HCT116 (cell line): ENCODE data around the gene HOTAIR.

Experiments used
- POLR2A ChIP-seq: IDR thresholded peaks from 2 replicates; pipeline ENCODE4 v1.7.0; 2011; ENCODE audit warnings: borderline replicate concordance; ENCODE audit not compliant: insufficient read depth, insufficient read length; ENCODE audit errors: extremely low read depth
- POLR2AphosphoS5 ChIP-seq: IDR thresholded peaks from 2 replicates; pipeline ENCODE4 v1.6.1; 2011; ENCODE audit warnings: mild to moderate bottlenecking, low read depth, low read length, moderate library complexity
- RAD21 ChIP-seq: IDR thresholded peaks from 2 replicates; pipeline ENCODE4 v1.6.1; 2012; ENCODE audit warnings: low read depth, mild to moderate bottlenecking
- SIN3A ChIP-seq: IDR thresholded peaks from 2 replicates; pipeline ENCODE4 v1.6.1; 2012; ENCODE audit warnings: low read depth
- SRF ChIP-seq: IDR thresholded peaks from 2 replicates; pipeline ENCODE4 v1.6.1; 2012; ENCODE audit warnings: low read depth
- TCF7L2 ChIP-seq: IDR thresholded peaks from 2 replicates; pipeline ENCODE4 v1.7.0; 2011; ENCODE audit warnings: borderline replicate concordance, inconsistent platforms; ENCODE audit not compliant: insufficient read depth, insufficient read length; ENCODE audit errors: extremely low read depth
- YY1 ChIP-seq: IDR thresholded peaks from 2 replicates; pipeline ENCODE4 v1.6.1; 2011; ENCODE audit warnings: low read length, low read depth, moderate library complexity, mild to moderate bottlenecking; ENCODE audit not compliant: insufficient replicate concordance; ENCODE audit errors: extremely low read depth
- TF ChIP-seq, protein P1 (sequence below), 3 experiments: fragments of 200-600 bp in 1 of 3; sonication (generic) in 1 of 3; IDR thresholded peaks in 2 of 3; conservative IDR thresholded peaks in 1 of 3; 2 replicates each; pipeline ENCODE4 v1.5.1; 2012 to 2017; ENCODE audit warnings: low read depth in 2 of 3, low read length in 2 of 3, antibody characterized with exemption in 1 of 3, borderline replicate concordance in 1 of 3, control low read depth in 1 of 3, mild to moderate bottlenecking in 1 of 3, mixed read lengths in 1 of 3, mixed run types in 1 of 3, moderate library complexity in 1 of 3; ENCODE audit not compliant: insufficient read depth in 1 of 3
- TF ChIP-seq, protein P2 (sequence below): IDR thresholded peaks from 2 replicates; pipeline ENCODE4 v1.6.1; 2012; ENCODE audit warnings: low read depth
- TF ChIP-seq, protein P3 (sequence below): IDR thresholded peaks from 2 replicates; pipeline ENCODE4 v1.6.1; 2012
- TF ChIP-seq, protein P4 (sequence below): IDR thresholded peaks from 2 replicates; pipeline ENCODE4 v1.6.1; 2012

DNA sequence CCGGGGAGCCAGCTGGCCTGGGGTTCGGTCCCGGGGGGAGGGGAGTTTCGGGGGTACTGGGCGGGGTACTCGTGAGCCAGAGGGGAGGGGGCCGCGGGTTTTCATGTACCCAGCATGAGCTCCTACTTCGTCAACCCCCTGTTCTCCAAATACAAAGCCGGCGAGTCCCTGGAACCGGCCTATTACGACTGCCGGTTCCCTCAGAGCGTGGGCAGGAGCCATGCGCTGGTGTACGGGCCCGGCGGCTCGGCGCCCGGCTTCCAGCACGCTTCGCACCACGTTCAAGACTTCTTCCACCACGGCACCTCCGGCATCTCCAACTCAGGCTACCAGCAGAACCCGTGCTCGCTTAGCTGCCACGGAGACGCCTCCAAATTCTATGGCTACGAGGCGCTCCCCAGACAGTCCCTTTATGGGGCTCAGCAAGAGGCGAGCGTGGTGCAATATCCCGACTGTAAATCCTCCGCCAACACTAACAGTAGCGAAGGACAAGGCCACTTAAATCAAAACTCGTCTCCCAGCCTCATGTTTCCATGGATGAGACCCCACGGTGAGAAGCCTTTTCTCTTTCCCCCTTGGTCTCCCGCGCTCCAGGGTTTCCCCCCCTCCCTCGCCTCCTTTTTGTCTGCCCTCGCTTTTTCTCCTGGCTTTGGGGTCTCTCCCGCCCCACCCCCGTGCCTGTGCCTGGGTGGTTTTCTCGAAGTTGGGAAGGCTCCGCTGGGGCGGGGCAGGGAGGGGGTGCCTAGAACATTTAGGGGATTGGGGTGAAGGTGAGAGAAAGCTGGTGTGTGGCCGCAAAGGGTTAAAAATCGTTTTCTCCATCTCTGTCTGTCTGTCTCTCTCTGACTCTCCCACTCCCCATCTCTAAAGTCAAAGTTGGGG, 34.7 kb upstream of the HOTAIR start:
- TF ChIP-seq TCF7L2 (no peak), YY1 (no peak), SRF (no peak), RAD21 (no peak), POLR2A (no peak), SIN3A (no peak), POLR2AphosphoS5 (no peak)
- TF ChIP-seq, protein P1, sequence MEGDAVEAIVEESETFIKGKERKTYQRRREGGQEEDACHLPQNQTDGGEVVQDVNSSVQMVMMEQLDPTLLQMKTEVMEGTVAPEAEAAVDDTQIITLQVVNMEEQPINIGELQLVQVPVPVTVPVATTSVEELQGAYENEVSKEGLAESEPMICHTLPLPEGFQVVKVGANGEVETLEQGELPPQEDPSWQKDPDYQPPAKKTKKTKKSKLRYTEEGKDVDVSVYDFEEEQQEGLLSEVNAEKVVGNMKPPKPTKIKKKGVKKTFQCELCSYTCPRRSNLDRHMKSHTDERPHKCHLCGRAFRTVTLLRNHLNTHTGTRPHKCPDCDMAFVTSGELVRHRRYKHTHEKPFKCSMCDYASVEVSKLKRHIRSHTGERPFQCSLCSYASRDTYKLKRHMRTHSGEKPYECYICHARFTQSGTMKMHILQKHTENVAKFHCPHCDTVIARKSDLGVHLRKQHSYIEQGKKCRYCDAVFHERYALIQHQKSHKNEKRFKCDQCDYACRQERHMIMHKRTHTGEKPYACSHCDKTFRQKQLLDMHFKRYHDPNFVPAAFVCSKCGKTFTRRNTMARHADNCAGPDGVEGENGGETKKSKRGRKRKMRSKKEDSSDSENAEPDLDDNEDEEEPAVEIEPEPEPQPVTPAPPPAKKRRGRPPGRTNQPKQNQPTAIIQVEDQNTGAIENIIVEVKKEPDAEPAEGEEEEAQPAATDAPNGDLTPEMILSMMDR (IDR thresholded peaks at IDR 0.05 in 2 of 3, conservative IDR thresholded peaks at IDR 0.05 in 1 of 3; ENCODE audit: borderline replicate concordance in 1 of 3, insufficient read depth in 1 of 3, low read depth in 2 of 3, low read length in 2 of 3) = no peak
- TF ChIP-seq, protein P2, sequence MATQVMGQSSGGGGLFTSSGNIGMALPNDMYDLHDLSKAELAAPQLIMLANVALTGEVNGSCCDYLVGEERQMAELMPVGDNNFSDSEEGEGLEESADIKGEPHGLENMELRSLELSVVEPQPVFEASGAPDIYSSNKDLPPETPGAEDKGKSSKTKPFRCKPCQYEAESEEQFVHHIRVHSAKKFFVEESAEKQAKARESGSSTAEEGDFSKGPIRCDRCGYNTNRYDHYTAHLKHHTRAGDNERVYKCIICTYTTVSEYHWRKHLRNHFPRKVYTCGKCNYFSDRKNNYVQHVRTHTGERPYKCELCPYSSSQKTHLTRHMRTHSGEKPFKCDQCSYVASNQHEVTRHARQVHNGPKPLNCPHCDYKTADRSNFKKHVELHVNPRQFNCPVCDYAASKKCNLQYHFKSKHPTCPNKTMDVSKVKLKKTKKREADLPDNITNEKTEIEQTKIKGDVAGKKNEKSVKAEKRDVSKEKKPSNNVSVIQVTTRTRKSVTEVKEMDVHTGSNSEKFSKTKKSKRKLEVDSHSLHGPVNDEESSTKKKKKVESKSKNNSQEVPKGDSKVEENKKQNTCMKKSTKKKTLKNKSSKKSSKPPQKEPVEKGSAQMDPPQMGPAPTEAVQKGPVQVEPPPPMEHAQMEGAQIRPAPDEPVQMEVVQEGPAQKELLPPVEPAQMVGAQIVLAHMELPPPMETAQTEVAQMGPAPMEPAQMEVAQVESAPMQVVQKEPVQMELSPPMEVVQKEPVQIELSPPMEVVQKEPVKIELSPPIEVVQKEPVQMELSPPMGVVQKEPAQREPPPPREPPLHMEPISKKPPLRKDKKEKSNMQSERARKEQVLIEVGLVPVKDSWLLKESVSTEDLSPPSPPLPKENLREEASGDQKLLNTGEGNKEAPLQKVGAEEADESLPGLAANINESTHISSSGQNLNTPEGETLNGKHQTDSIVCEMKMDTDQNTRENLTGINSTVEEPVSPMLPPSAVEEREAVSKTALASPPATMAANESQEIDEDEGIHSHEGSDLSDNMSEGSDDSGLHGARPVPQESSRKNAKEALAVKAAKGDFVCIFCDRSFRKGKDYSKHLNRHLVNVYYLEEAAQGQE = no peak
- TF ChIP-seq, protein P3, sequence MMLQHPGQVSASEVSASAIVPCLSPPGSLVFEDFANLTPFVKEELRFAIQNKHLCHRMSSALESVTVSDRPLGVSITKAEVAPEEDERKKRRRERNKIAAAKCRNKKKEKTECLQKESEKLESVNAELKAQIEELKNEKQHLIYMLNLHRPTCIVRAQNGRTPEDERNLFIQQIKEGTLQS = no peak
- TF ChIP-seq, protein P4, sequence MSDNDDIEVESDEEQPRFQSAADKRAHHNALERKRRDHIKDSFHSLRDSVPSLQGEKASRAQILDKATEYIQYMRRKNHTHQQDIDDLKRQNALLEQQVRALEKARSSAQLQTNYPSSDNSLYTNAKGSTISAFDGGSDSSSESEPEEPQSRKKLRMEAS = no peak
